Stimulated activated naive B cell treated with anti-CD40 and anti-IgM and Interleukin-4, amounts not matched to agents 10 μg/mL and 1 μg/mL and 100 μg/mL, for 72 hours (primary cell): Measurements from ENCODE around the gene SPRR5.
A peak's percentile ranks its signal among the peaks of the same experiment; 100 is the strongest.

ENCODE experiments used
- ATAC-seq, 2 donors: fragments of 150-1000 bp; cut with Tn5 transposase; replicated peaks; 2 replicates each; pipeline ENCODE4 v1.10.0; 2021; ENCODE audit warnings: moderate library complexity in 1 of 2
- DNase-seq: peaks from one replicate; pipeline ENCODE4 v3.0.0; 2021
- H3K27ac Mint-ChIP-seq: one replicate; pipeline ENCODE4 v1.8.0; 2022; ENCODE audit warnings: mild to moderate bottlenecking, mixed read lengths
- H3K27me3 Mint-ChIP-seq, 2 donors: one replicate each; pipeline ENCODE4 v1.8.0; 2022; ENCODE audit warnings: mixed read lengths in 2 of 2
- H3K36me3 Mint-ChIP-seq, 2 donors: one replicate each; pipeline ENCODE4 v1.8.0; 2022; ENCODE audit warnings: mixed read lengths in 2 of 2, mild to moderate bottlenecking in 1 of 2
- H3K4me1 Mint-ChIP-seq, 2 donors: one replicate each; pipeline ENCODE4 v1.8.0; 2022; ENCODE audit warnings: mixed read lengths in 2 of 2, mild to moderate bottlenecking in 1 of 2
- H3K4me3 Mint-ChIP-seq, 2 donors: one replicate each; pipeline ENCODE4 v1.8.0; 2022; ENCODE audit warnings: mild to moderate bottlenecking in 2 of 2, mixed read lengths in 2 of 2, moderate library complexity in 1 of 2
- H3K9me3 Mint-ChIP-seq, 2 donors: one replicate each; pipeline ENCODE4 v1.8.0; 2022; ENCODE audit warnings: mixed read lengths in 2 of 2, mild to moderate bottlenecking in 1 of 2

Gene SPRR5

GRCh38 chr1:152924191-152924590 is 22.8 kb upstream of the SPRR5 start:
- no peaks in the 10 kb centered on the region for H3K36me3 Mint-ChIP-seq
- H3K4me3 Mint-ChIP-seq = no peak overlapping the region
- ATAC-seq = peak in 1 of 2 donors; percentile 29

GRCh38 chr1:152926091-152926490 is 20.9 kb upstream of the SPRR5 start:
- peak in 1 of 2 donors; percentile 62 for ATAC-seq
- Mint-ChIP-seq H3K4me1 (no peaks in the 10 kb centered on the region), H3K9me3 (peaks cover 0 to 3% of the 10 kb centered on the region in 2 donors), H3K27me3 (peaks cover 14 to 18% of the 10 kb centered on the region in 2 donors), H3K36me3 (no peaks in the 10 kb centered on the region), H3K27ac (no peak overlapping the region), H3K4me3 (no peak overlapping the region)
- DNase-seq = no peak

More at GRCh38 chr1:152924191-152924590, 22.8 kb upstream of the SPRR5 start:
- H3K27ac Mint-ChIP-seq = no peak overlapping the region
- H3K4me1 Mint-ChIP-seq = no peaks in the 10 kb centered on the region
- H3K9me3 Mint-ChIP-seq = peaks cover 0 to 3% of the 10 kb centered on the region in 2 donors
- peaks cover 14 to 18% of the 10 kb centered on the region in 2 donors for H3K27me3 Mint-ChIP-seq
- no peak for DNase-seq

- Mint-ChIP-seq H3K4me1 (no peaks in the 10 kb centered on the region), H3K27ac (no peak overlapping the region), H3K4me3 (no peak overlapping the region), H3K36me3 (no peaks in the 10 kb centered on the region), H3K27me3 (peaks cover 8 to 14% of the 10 kb centered on the region in 2 donors), H3K9me3 (peaks cover 0 to 2% of the 10 kb centered on the region in 2 donors)
- ATAC-seq (no peak), DNase-seq (no peak)
These were observed 18.3 kb upstream of the SPRR5 start for GRCh38 chr1:152928671-152929070.

GRCh38 chr1:152932170-152932811 is 14.7 kb upstream of the SPRR5 start:
- no peak for DNase-seq
- Mint-ChIP-seq H3K4me1 (no peaks in the 10 kb centered on the region), H3K9me3 (peaks cover 0 to 2% of the 10 kb centered on the region in 2 donors), H3K36me3 (no peaks in the 10 kb centered on the region), H3K27me3 (peaks cover 10 to 19% of the 10 kb centered on the region in 2 donors), H3K27ac (no peak overlapping the region), H3K4me3 (no peak overlapping the region)
- no peak for ATAC-seq

- DNase-seq (no peak), ATAC-seq (no peak)
- H3K4me3 Mint-ChIP-seq = no peak overlapping the region
- no peak overlapping the region for H3K27ac Mint-ChIP-seq
- no peaks in the 10 kb centered on the region for H3K4me1 Mint-ChIP-seq
- peaks cover 10 to 19% of the 10 kb centered on the region in 2 donors for H3K27me3 Mint-ChIP-seq
- H3K9me3 Mint-ChIP-seq = peaks cover 0 to 2% of the 10 kb centered on the region in 2 donors
- H3K36me3 Mint-ChIP-seq = no peaks in the 10 kb centered on the region
These were observed 13.8 kb upstream of the SPRR5 start for GRCh38 chr1:152933196-152933595.

GRCh38 chr1:152940614-152941013 is 6.4 kb upstream of the SPRR5 start:
- no peaks in the 10 kb centered on the region for H3K4me1 Mint-ChIP-seq
- no peak for ATAC-seq

GRCh38 chr1:152941037-152941711 is 5.8 kb upstream of the SPRR5 start:
- no peaks in the 10 kb centered on the region for H3K36me3 Mint-ChIP-seq
- no peak overlapping the region for H3K4me3 Mint-ChIP-seq
- H3K27ac Mint-ChIP-seq = no peak overlapping the region
- H3K27me3 Mint-ChIP-seq = peaks cover 11 to 15% of the 10 kb centered on the region in 2 donors
- DNase-seq = no peak
- H3K4me1 Mint-ChIP-seq = no peaks in the 10 kb centered on the region
- no peaks in the 10 kb centered on the region for H3K9me3 Mint-ChIP-seq
- no peak for ATAC-seq

More at GRCh38 chr1:152940614-152941013, 6.4 kb upstream of the SPRR5 start:
- H3K9me3 Mint-ChIP-seq = no peaks in the 10 kb centered on the region
- no peak overlapping the region for H3K4me3 Mint-ChIP-seq
- H3K27me3 Mint-ChIP-seq = peaks cover 11 to 19% of the 10 kb centered on the region in 2 donors
- DNase-seq = no peak
- H3K36me3 Mint-ChIP-seq = no peaks in the 10 kb centered on the region
- no peak overlapping the region for H3K27ac Mint-ChIP-seq

GRCh38 chr1:152942161-152942560 is 4.8 kb upstream of the SPRR5 start:
- H3K4me1 Mint-ChIP-seq = no peaks in the 10 kb centered on the region
- H3K9me3 Mint-ChIP-seq = no peaks in the 10 kb centered on the region
- H3K4me3 Mint-ChIP-seq = no peak overlapping the region
- DNase-seq (no peak), ATAC-seq (no peak)
- H3K36me3 Mint-ChIP-seq = no peaks in the 10 kb centered on the region
- peaks cover 18 to 19% of the 10 kb centered on the region in 2 donors for H3K27me3 Mint-ChIP-seq
- H3K27ac Mint-ChIP-seq = no peak overlapping the region

- peaks cover 17 to 23% of the 10 kb centered on the region in 2 donors for H3K27me3 Mint-ChIP-seq
- no peaks in the 10 kb centered on the region for H3K4me1 Mint-ChIP-seq
- DNase-seq (no peak), ATAC-seq (no peak)
- no peaks in the 10 kb centered on the region for H3K36me3 Mint-ChIP-seq
- H3K4me3 Mint-ChIP-seq = no peak overlapping the region
- H3K27ac Mint-ChIP-seq = no peak overlapping the region
- no peaks in the 10 kb centered on the region for H3K9me3 Mint-ChIP-seq
These were observed 758 bp upstream of the SPRR5 start for GRCh38 chr1:152946248-152946647.

- H3K4me1 Mint-ChIP-seq = no peaks in the 10 kb centered on the region
- DNase-seq (no peak), ATAC-seq (no peak)
- H3K27ac Mint-ChIP-seq = no peak overlapping the region
- H3K36me3 Mint-ChIP-seq = no peaks in the 10 kb centered on the region
- no peaks in the 10 kb centered on the region for H3K9me3 Mint-ChIP-seq
- H3K4me3 Mint-ChIP-seq = no peak overlapping the region
- peaks cover 18 to 32% of the 10 kb centered on the region in 2 donors for H3K27me3 Mint-ChIP-seq
These were observed 4.7 kb downstream of the SPRR5 start for GRCh38 chr1:152951711-152952110.

- Mint-ChIP-seq H3K9me3 (no peaks in the 10 kb centered on the region), H3K36me3 (no peaks in the 10 kb centered on the region), H3K4me3 (no peak overlapping the region), H3K4me1 (no peaks in the 10 kb centered on the region), H3K27ac (no peak overlapping the region), H3K27me3 (peaks cover 10 to 27% of the 10 kb centered on the region in 2 donors)
- no peak for ATAC-seq
- DNase-seq = no peak
These were observed 6.8 kb downstream of the SPRR5 start for GRCh38 chr1:152953761-152954160.

- no peak overlapping the region for H3K4me3 Mint-ChIP-seq
- no peaks in the 10 kb centered on the region for H3K36me3 Mint-ChIP-seq
- H3K27me3 Mint-ChIP-seq = peaks cover 10 to 27% of the 10 kb centered on the region in 2 donors
- no peaks in the 10 kb centered on the region for H3K9me3 Mint-ChIP-seq
- H3K27ac Mint-ChIP-seq = no peak overlapping the region
- ATAC-seq (no peak), DNase-seq (no peak)
- H3K4me1 Mint-ChIP-seq = no peaks in the 10 kb centered on the region
These were observed 7.4 kb downstream of the SPRR5 start for GRCh38 chr1:152954436-152954835.

GRCh38 chr1:152957561-152957960 is 10.6 kb downstream of the SPRR5 start:
- H3K27ac Mint-ChIP-seq = no peak overlapping the region
- DNase-seq (no peak), ATAC-seq (no peak)
- peaks cover 17% of the 10 kb centered on the region in 2 donors for H3K27me3 Mint-ChIP-seq
- no peak overlapping the region for H3K4me3 Mint-ChIP-seq
- H3K4me1 Mint-ChIP-seq = peaks cover 8 to 10% of the 10 kb centered on the region in 2 donors
- H3K36me3 Mint-ChIP-seq = no peaks in the 10 kb centered on the region
- no peaks in the 10 kb centered on the region for H3K9me3 Mint-ChIP-seq

- Mint-ChIP-seq H3K9me3 (no peaks in the 10 kb centered on the region), H3K27ac (no peak overlapping the region), H3K4me1 (peaks cover 8 to 10% of the 10 kb centered on the region in 2 donors), H3K4me3 (no peak overlapping the region), H3K36me3 (no peaks in the 10 kb centered on the region), H3K27me3 (peaks cover 17% of the 10 kb centered on the region in 2 donors)
- no peak for ATAC-seq
- DNase-seq = no peak
These were observed 12.3 kb downstream of the SPRR5 start for GRCh38 chr1:152959273-152959672.
